Adrenal gland (tissue), 5 donors: Measurements from ENCODE around the gene FAM131A.

ENCODE experiments used
- POLR2A ChIP-seq, 2 donors: fragments of 450-650 bp; IDR thresholded peaks; one replicate each; pipeline ENCODE4 v1.6.1; 2017; ENCODE audit warnings: antibody characterized with exemption in 2 of 2, mild to moderate bottlenecking in 2 of 2, moderate library complexity in 1 of 2
- TF ChIP-seq, protein P1 (sequence below), 6 experiments: fragments of 450-650 bp in 4 of 6; fragments of 200-600 bp in 2 of 6; sonication (generic) in 1 of 6; IDR thresholded peaks; 1 replicate in 5 of 6; 2 replicates in 1 of 6; pipeline versions ENCODE4 v1.5.1 to v1.8.0; 2016 to 2021; ENCODE audit warnings: antibody characterized with exemption in 6 of 6, mild to moderate bottlenecking in 2 of 6, moderate library complexity in 1 of 6
- donor health status: DM: no; HTN: no; CAD: no.

DNA sequence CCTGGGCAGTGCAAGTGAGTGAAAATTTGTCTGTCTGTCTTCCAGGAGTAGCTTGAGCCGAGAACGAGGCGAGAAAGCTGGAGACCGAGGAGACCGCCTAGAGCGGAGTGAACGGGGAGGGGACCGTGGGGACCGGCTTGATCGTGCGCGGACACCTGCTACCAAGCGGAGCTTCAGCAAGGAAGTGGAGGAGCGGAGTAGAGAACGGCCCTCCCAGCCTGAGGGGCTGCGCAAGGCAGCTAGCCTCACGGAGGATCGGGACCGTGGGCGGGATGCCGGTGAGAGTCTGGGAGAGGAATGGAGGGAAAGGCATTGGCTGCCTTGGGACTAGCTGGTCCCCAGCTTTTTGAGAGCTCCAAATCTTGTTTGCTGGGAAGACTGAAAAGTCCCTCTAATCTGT, 10.2 kb upstream of the FAM131A start:
- TF ChIP-seq, protein P1, sequence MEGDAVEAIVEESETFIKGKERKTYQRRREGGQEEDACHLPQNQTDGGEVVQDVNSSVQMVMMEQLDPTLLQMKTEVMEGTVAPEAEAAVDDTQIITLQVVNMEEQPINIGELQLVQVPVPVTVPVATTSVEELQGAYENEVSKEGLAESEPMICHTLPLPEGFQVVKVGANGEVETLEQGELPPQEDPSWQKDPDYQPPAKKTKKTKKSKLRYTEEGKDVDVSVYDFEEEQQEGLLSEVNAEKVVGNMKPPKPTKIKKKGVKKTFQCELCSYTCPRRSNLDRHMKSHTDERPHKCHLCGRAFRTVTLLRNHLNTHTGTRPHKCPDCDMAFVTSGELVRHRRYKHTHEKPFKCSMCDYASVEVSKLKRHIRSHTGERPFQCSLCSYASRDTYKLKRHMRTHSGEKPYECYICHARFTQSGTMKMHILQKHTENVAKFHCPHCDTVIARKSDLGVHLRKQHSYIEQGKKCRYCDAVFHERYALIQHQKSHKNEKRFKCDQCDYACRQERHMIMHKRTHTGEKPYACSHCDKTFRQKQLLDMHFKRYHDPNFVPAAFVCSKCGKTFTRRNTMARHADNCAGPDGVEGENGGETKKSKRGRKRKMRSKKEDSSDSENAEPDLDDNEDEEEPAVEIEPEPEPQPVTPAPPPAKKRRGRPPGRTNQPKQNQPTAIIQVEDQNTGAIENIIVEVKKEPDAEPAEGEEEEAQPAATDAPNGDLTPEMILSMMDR (IDR thresholded peaks at IDR 0.05): no peak
- TF ChIP-seq POLR2A (IDR thresholded peaks at IDR 0.05): no peak
